ENCODE data around the gene ADAM8. TPM values are rescaled to one million over a fixed set of nuclear protein-coding genes. Genes with fewer than 3 reads are reported as not detected.

The ADAM8 gene
- total RNA-seq, 4 donors from 2014 or later: 0.90 to 2.1 (median 1.2) TPM

GRCh38 chr10:133257489-133258065 lies 19.1 kb downstream of the ADAM8 start:
- no peaks in the 10 kb centered on the region for H3K36me3 ChIP-seq
- H3K9me3 ChIP-seq: no peaks in the 10 kb centered on the region
- TF ChIP-seq, protein P1, sequence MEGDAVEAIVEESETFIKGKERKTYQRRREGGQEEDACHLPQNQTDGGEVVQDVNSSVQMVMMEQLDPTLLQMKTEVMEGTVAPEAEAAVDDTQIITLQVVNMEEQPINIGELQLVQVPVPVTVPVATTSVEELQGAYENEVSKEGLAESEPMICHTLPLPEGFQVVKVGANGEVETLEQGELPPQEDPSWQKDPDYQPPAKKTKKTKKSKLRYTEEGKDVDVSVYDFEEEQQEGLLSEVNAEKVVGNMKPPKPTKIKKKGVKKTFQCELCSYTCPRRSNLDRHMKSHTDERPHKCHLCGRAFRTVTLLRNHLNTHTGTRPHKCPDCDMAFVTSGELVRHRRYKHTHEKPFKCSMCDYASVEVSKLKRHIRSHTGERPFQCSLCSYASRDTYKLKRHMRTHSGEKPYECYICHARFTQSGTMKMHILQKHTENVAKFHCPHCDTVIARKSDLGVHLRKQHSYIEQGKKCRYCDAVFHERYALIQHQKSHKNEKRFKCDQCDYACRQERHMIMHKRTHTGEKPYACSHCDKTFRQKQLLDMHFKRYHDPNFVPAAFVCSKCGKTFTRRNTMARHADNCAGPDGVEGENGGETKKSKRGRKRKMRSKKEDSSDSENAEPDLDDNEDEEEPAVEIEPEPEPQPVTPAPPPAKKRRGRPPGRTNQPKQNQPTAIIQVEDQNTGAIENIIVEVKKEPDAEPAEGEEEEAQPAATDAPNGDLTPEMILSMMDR (IDR thresholded peaks at IDR 0.05 in 4 of 5, conservative IDR thresholded peaks at IDR 0.05 in 1 of 5): peak in 2 of 5 experiments; percentile 30 to 40
- TF ChIP-seq POLR2A (IDR thresholded peaks at IDR 0.05): no peak
- in situ Hi-C loops (cut with MboI; ENCODE audit: low sequenced_read_pairs in 4 of 4): no loop called here
- H3K4me3 ChIP-seq: peak overlapping the region in 3 of 4 donors; percentile 32 to 37 (median 34)
- intact Hi-C loops (cut with DNase I; ENCODE audit: low total_unique reads): no loop called here
- DNase-seq (peak; percentile 33 to 35), ATAC-seq (no peak)
- peaks cover 21 to 26% of the 10 kb centered on the region in 2 donors for H3K4me1 ChIP-seq
- no peak overlapping the region for H3K27ac ChIP-seq
- no peaks in the 10 kb centered on the region for H3K27me3 ChIP-seq

- peaks cover 0 to 2% (median 0%) of the 10 kb centered on the region in 3 donors for H3K27me3 ChIP-seq
- H3K36me3 ChIP-seq: no peaks in the 10 kb centered on the region
- in situ Hi-C loops (cut with MboI; ENCODE audit: low sequenced_read_pairs in 4 of 4): no loop called here
- H3K4me1 ChIP-seq: peaks cover 6 to 14% of the 10 kb centered on the region in 2 donors
- ATAC-seq (no peak), DNase-seq (no peak)
- no peak overlapping the region for H3K27ac ChIP-seq
- TF ChIP-seq, protein P1 (IDR thresholded peaks at IDR 0.05 in 4 of 5, conservative IDR thresholded peaks at IDR 0.05 in 1 of 5): no peak
- no peak for TF ChIP-seq POLR2A (IDR thresholded peaks at IDR 0.05)
- H3K4me3 ChIP-seq: no peak overlapping the region
- H3K9me3 ChIP-seq: no peaks in the 10 kb centered on the region
- intact Hi-C loops (cut with DNase I; ENCODE audit: low total_unique reads): no loop called here
These were observed 21.3 kb downstream of the ADAM8 start for GRCh38 chr10:133255323-133255722.

DNA sequence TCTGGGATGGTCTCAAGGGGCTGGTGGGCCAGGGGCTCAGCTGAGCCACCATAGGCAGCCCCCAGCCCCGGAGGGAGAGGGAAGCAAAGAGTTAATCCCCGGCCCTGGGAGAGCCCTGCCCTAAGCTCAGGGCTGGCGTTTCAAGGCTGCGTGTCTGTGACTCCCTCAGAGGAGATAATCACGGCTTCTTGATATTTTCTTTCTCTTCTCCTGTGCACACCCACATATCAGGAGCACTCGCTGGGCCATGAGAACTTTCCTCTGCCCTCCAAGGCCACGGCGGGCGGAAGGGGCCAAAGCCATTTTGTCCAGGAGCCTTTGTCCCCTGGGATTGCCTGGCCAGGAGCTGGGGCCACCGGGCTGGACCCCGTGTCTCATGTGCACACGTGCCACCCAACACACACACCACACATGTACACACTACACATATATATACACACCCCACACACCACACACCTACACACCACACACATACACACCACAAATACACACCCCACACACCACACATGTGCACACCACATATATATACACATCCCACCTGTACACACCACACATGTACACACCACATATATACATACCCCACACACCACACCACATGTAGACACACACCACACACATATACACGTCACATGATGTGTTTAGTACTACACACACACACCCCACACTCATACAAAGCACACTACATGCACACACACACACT lies 22.1 kb downstream of the ADAM8 start:
- no peak overlapping the region for H3K27ac ChIP-seq
- DNase-seq (no peak), ATAC-seq (no peak)
- peaks cover 0 to 9% (median 0%) of the 10 kb centered on the region in 3 donors for H3K27me3 ChIP-seq
- no peaks in the 10 kb centered on the region for H3K9me3 ChIP-seq
- in situ Hi-C loops (cut with MboI; ENCODE audit: low sequenced_read_pairs in 4 of 4): no loop called here
- TF ChIP-seq POLR2A (IDR thresholded peaks at IDR 0.05): no peak
- TF ChIP-seq, protein P1 (IDR thresholded peaks at IDR 0.05 in 4 of 5, conservative IDR thresholded peaks at IDR 0.05 in 1 of 5): no peak
- peaks cover 5 to 11% of the 10 kb centered on the region in 2 donors for H3K4me1 ChIP-seq
- intact Hi-C loops (cut with DNase I; ENCODE audit: low total_unique reads): no loop called here
- no peak overlapping the region for H3K4me3 ChIP-seq
- no peaks in the 10 kb centered on the region for H3K36me3 ChIP-seq

DNA sequence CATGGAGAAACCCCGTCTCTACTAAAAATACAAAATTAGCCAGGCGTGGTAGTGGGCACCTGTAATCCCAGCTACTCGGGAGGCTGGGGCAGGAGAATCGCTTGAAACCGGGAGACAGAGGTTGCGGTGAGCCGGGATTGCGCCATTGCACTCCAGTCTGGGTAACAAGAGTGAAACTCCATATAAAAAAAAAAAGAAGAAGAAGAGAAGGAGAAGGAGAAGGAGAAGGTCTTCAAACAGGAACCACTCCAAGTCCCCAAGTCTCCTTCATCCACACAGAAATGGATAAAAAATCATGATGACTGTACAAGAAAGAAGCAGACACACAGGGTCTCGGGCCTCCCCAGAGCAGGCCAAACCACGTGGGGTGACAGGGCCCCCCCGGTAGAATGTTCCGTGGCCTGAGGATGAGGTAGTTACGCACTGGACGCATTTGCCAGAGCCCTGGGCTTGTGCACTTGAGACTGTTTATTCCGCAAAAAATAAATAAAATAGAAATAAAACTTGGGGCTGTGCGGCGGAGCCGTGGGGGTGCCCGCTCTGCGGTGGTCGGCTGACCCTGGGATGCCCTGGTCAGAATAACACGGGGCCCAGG lies 23.2 kb downstream of the ADAM8 start:
- no peaks in the 10 kb centered on the region for H3K36me3 ChIP-seq
- peaks cover 0 to 14% (median under 1%) of the 10 kb centered on the region in 3 donors for H3K27me3 ChIP-seq
- H3K9me3 ChIP-seq: no peaks in the 10 kb centered on the region
- H3K4me3 ChIP-seq: no peak overlapping the region
- intact Hi-C loops (cut with DNase I; ENCODE audit: low total_unique reads) (no loop called here), in situ Hi-C loops (cut with MboI; ENCODE audit: low sequenced_read_pairs in 4 of 4) (no loop called here)
- TF ChIP-seq, protein P1 (IDR thresholded peaks at IDR 0.05 in 4 of 5, conservative IDR thresholded peaks at IDR 0.05 in 1 of 5): no peak
- no peak for TF ChIP-seq POLR2A (IDR thresholded peaks at IDR 0.05)
- H3K27ac ChIP-seq: no peak overlapping the region
- ATAC-seq: no peak
- DNase-seq: no peak
- H3K4me1 ChIP-seq: peaks cover 2 to 6% of the 10 kb centered on the region in 2 donors
